ENCODE results near the gene FAM53A. TPM values are rescaled to one million over a fixed set of nuclear protein-coding genes. Genes with fewer than 3 reads are reported as not detected.
"Not testable (repeated sequence)": the region's sequence is repeated elsewhere in the genome, so short reads cannot be mapped to it uniquely, and the experiment has no call there.

Gene FAM53A
- polyA plus RNA-seq, 6 donors from 2014 or later: 1.5 to 2.9 (median 2.4) TPM

DNA sequence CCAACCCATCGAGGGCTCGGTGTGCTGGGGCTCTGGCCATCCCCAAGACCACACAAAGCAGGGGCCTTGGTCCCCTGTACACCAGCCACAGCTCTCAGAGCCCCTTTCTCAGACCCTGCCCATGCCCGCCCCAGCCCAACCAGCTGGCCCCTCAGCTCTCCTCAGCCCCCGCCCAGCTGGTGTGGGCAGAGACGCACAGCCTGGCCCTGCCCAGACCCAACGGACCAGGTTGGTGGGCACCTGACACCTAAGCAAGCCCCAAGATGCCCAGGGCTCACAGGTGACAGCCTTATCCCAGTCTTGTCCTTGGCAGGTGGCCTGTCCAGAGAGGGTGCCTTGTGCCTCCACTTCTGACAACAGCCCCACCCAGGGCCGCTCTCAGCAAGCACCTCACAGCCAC is 42.4 kb downstream of the FAM53A start:
- no peak for ATAC-seq (ENCODE audit: low read depth in 2 of 2)
- Mint-ChIP-seq H3K27me3 (no peaks in the 10 kb centered on the region), H3K9me3 (no peaks in the 10 kb centered on the region), H3K4me3 (no peak overlapping the region), H3K36me3 (no peaks in the 10 kb centered on the region), H3K27ac (no peak overlapping the region), H3K4me1 (no peaks in the 10 kb centered on the region)
- DNase-seq: no peak

DNA sequence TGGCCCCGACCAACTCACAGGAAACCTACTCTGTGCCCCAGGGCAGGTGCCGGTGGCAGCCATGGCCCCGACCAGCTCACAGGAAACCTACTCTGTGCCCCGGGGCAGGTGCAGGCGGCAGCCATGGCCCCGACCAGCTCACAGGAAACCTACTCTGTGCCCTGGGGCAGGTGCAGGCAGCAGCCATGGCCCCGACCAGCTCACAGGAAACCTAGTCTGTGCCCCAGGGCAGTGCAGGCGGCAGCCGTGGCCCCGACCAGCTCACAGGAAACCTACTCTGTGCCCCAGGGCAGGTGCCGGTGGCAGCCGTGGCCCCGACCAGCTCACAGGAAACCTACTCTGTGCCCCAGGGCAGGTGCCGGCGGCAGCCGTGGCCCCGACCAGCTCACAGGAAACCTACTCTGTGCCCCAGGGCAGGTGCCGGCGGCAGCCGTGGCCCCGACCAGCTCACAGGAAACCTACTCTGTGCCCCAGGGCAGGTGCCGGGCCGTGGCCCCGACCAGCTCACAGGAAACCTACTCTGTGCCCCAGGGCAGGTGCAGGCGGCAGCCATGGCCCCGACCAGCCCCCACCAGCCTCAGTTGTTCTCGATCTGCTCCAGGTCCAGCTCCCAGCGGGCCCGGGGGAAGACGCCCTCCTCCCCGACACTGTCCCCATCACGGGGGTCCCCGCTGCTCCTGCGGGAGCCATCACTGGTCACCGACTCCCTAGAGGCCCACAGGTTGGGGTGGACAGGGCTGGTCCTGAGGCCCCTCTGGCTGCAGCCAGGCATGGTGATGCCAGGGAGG is 43.2 kb downstream of the FAM53A start:
- H3K4me3 Mint-ChIP-seq; H3K4me1 Mint-ChIP-seq; H3K27me3 Mint-ChIP-seq; ATAC-seq (ENCODE audit: low read depth in 2 of 2); DNase-seq; H3K27ac Mint-ChIP-seq; H3K36me3 Mint-ChIP-seq; H3K9me3 Mint-ChIP-seq: not testable (repeated sequence)

DNA sequence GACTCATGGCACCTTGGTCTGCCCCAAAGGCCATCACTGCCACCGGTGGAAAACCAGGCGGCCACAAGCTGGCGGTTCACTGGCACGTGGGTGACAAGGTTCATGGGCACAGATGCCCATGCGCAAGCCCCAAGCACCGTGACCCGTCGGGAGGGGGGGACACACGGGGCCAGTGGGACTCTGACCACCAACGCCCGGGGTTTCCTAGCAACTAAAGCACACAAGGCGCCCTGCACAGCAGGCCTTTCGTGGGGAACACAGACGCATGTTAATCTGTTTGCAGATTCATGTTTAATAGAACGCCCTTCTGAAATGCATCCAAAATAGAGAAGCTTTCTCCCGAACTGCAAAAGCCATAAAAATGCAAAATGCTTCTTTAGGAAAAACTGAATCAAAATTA is 43.9 kb downstream of the FAM53A start:
- Mint-ChIP-seq H3K27me3 (peaks cover 0 to 4% (median 0%) of the 10 kb centered on the region in 3 donors), H3K9me3 (peaks cover 0 to 1% (median 0%) of the 10 kb centered on the region in 7 donors), H3K4me1 (no peaks in the 10 kb centered on the region), H3K36me3 (no peaks in the 10 kb centered on the region), H3K27ac (no peak overlapping the region), H3K4me3 (peak overlapping the region in 1 of 8 donors; percentile 29)
- no peak for ATAC-seq (ENCODE audit: low read depth in 2 of 2)
- no peak for DNase-seq

DNA sequence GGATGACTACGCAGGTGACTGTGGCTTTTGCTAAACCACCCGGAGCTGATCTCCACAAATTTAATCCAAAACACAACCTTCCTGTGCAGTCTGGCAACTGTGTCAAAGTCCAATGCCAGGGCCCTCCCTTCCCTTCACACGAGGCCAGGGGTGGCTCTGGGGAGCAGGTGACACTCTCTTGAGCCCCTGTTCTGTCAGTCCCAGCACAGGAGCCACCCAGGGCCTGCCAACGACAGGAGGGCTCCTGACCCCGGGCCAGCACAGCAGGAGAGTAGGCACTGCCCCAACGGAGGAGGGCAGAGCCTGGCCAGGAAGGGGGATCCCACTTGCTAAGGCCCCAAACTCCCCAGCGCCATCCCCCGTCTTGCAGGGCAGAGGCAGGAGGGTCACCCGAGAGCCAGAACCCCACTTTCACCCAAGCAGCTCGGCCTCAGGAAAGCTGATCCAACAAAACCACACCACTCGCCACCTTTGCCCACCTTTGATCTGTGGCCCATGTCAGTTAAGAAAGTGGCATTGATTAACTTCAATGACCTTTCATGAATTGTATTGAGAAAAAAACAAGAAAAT is 44.7 kb downstream of the FAM53A start:
- Mint-ChIP-seq H3K9me3 (peaks cover 0 to 2% (median 0%) of the 10 kb centered on the region in 7 donors), H3K27ac (no peak overlapping the region), H3K27me3 (peaks cover 0 to 4% (median 0%) of the 10 kb centered on the region in 3 donors), H3K36me3 (no peaks in the 10 kb centered on the region), H3K4me1 (no peaks in the 10 kb centered on the region), H3K4me3 (no peak overlapping the region)
- ATAC-seq (ENCODE audit: low read depth in 2 of 2) (no peak), DNase-seq (no peak)

DNA sequence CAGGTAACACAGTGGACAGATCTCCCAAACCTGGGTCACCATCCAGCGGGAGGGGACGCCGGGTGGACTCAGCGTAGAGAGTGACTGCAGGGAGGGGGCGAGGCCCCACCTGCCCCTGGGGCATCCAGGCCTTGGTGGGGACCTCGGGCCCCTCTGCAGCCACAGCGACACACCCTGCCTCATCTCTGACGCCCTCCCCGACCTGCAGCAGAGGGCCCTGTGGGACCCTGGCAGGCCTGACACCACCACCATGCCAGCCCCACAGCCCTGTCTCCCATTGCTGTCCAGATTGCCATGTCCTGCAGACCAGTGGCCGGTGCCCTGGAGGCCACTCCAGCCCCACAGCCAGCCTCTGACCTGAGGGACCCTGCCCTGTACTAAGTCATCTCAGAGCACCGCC is 45.2 kb downstream of the FAM53A start:
- H3K27me3 Mint-ChIP-seq: peaks cover 0 to 4% (median 0%) of the 10 kb centered on the region in 3 donors
- no peaks in the 10 kb centered on the region for H3K4me1 Mint-ChIP-seq
- H3K27ac Mint-ChIP-seq: no peak overlapping the region
- no peaks in the 10 kb centered on the region for H3K36me3 Mint-ChIP-seq
- H3K4me3 Mint-ChIP-seq: no peak overlapping the region
- DNase-seq: no peak
- no peak for ATAC-seq (ENCODE audit: low read depth in 2 of 2)
- H3K9me3 Mint-ChIP-seq: peaks cover 0 to 2% (median 0%) of the 10 kb centered on the region in 7 donors

DNA sequence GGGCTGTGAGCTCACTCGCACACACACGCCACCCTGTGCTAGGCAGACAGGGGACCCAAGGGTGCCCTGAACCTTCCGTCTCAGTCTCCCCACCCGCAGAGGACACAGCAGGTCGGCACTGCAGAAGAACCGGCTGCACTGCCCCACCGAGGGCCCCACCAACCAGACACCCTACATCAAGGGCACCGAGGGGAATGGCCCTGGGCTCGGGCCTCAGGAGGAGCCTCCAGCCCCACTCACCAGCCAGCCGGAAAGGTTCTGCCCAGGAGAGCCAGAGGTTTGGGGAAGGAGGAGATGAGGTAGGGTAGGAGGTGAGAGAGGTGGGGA is 45.9 kb downstream of the FAM53A start:
- Mint-ChIP-seq H3K36me3 (no peaks in the 10 kb centered on the region), H3K27ac (no peak overlapping the region), H3K27me3 (peaks cover 0 to 4% (median 0%) of the 10 kb centered on the region in 3 donors), H3K9me3 (peaks cover 0 to 2% (median 0%) of the 10 kb centered on the region in 7 donors), H3K4me3 (no peak overlapping the region), H3K4me1 (no peaks in the 10 kb centered on the region)
- no peak for DNase-seq
- no peak for ATAC-seq (ENCODE audit: low read depth in 2 of 2)

DNA sequence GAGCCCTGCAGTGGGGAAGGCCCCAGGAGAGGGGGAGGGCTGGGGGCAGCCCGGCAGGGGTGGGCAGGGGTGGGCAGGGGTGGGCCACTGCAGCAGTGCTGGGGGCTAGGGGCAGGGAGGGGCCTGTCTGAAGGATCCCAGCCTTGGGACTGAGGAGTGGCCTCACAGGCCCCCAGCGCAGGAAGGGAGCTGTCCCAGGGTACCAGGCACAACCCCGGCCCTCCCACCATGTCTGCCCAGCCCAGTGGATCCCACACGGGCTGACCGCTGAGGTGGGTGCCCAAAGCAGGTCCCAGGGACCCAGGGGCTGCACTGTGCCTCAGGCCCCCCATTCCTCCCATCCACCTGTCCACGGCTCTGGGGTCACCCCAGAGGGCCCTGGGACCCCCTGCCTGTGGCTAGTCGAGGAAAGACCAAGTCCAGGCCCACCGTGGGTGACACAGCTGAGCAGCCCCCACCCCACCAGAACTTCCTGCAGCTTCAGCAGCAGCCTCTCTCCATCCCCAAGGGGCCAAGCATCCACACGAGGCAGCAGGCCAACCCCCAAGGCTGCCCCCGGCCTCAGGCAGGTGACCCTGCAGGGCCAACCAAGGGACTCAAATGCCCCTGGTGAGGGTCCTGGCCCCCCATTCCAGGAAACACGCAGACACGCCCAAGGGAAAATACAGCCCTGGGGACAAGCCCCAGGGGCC is 46.4 kb downstream of the FAM53A start:
- H3K4me1 Mint-ChIP-seq: no peaks in the 10 kb centered on the region
- ATAC-seq (ENCODE audit: low read depth in 2 of 2): no peak
- H3K27ac Mint-ChIP-seq: no peak overlapping the region
- H3K27me3 Mint-ChIP-seq: peaks cover 0 to 4% (median 0%) of the 10 kb centered on the region in 3 donors
- peaks cover 0 to 2% (median 0%) of the 10 kb centered on the region in 7 donors for H3K9me3 Mint-ChIP-seq
- no peaks in the 10 kb centered on the region for H3K36me3 Mint-ChIP-seq
- no peak overlapping the region for H3K4me3 Mint-ChIP-seq
- no peak for DNase-seq

DNA sequence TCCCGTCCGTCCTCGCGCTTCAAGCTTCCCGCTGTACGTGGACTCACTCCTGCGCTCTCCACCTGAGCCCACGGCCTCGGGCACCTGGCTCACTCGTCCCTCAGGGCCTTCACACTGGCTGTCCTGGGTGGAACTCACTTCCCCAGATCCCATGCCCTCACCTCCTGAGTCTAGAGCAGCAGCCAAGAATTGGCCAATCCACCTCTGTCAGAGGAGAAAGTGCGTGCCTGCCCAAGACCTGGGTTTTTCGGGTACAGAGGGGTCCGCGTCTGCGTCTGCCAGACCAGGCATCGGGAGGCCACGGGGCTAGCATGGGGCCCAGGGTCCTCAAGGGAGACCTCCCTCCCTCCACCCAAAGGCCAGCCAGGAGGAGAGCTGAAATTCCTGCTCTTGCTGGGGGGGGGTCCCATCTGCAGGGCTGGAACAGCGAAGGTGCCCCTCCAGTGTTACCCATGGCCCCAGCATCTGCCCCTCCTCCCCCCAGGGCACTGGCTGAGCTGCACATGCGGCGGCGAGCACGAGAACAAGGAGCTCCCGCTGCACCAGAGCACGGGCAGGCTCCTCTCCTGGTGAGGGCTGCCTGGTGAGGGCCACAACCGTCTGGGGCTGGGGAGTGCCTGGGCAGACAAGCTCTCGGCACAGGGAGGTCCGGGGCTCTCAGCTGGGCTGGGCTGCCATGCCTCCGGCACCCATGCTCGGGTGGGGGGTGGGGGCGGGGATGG is 47.5 kb downstream of the FAM53A start:
- peaks cover 0 to 4% (median 0%) of the 10 kb centered on the region in 3 donors for H3K27me3 Mint-ChIP-seq
- peaks cover 0 to 2% (median 0%) of the 10 kb centered on the region in 7 donors for H3K9me3 Mint-ChIP-seq
- no peak for DNase-seq
- H3K36me3 Mint-ChIP-seq: no peaks in the 10 kb centered on the region
- H3K27ac Mint-ChIP-seq: no peak overlapping the region
- H3K4me3 Mint-ChIP-seq: no peak overlapping the region
- no peak for ATAC-seq (ENCODE audit: low read depth in 2 of 2)
- H3K4me1 Mint-ChIP-seq: no peaks in the 10 kb centered on the region

DNA sequence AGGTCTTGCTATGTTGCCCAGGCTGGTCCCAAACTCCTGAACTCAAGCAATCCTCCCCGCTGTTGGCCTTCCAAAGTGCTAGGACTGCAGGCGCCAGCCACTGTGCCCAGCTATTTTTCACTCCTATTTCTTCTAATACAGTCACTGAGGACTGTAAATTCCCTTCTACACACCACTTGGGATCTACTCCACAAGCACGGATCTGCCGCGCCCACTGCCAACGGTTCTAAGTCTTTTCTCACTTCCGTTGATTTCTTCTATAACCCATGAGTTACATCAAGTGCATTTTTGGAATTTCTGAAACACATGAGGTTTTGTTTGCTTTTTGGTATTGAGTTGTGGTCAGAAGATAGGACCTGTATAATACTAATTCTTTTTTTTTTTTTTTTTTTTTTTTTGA is 48.6 kb downstream of the FAM53A start:
- Mint-ChIP-seq H3K27me3 (peaks cover 0 to 4% (median 0%) of the 10 kb centered on the region in 3 donors), H3K4me1 (no peaks in the 10 kb centered on the region), H3K4me3 (no peak overlapping the region), H3K27ac (no peak overlapping the region), H3K9me3 (peaks cover 0 to 2% (median 0%) of the 10 kb centered on the region in 7 donors), H3K36me3 (no peaks in the 10 kb centered on the region)
- ATAC-seq (ENCODE audit: low read depth in 2 of 2) (no peak), DNase-seq (no peak)

DNA sequence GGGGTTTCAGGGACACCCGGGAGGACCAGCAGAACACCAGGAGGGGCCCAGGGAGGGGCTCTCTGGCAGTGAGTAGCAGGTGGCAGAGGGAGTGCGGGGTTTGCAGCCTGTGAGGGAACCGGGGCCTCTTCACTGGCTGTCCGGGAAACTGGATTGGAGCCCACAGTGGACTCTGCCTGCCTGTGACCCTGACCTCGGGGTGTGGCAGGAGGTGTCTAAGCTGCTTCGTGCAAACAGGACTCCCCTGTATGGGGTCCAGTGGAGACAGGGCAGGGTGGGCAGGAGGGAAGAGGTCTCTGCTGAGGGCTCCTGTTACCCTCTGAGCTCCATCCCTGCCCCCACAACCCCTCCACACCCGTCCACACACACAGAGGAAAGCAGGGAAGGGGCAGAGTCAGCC is 50.1 kb downstream of the FAM53A start:
- Mint-ChIP-seq H3K9me3 (peaks cover 0 to 2% (median 0%) of the 10 kb centered on the region in 7 donors), H3K36me3 (no peaks in the 10 kb centered on the region)

DNA sequence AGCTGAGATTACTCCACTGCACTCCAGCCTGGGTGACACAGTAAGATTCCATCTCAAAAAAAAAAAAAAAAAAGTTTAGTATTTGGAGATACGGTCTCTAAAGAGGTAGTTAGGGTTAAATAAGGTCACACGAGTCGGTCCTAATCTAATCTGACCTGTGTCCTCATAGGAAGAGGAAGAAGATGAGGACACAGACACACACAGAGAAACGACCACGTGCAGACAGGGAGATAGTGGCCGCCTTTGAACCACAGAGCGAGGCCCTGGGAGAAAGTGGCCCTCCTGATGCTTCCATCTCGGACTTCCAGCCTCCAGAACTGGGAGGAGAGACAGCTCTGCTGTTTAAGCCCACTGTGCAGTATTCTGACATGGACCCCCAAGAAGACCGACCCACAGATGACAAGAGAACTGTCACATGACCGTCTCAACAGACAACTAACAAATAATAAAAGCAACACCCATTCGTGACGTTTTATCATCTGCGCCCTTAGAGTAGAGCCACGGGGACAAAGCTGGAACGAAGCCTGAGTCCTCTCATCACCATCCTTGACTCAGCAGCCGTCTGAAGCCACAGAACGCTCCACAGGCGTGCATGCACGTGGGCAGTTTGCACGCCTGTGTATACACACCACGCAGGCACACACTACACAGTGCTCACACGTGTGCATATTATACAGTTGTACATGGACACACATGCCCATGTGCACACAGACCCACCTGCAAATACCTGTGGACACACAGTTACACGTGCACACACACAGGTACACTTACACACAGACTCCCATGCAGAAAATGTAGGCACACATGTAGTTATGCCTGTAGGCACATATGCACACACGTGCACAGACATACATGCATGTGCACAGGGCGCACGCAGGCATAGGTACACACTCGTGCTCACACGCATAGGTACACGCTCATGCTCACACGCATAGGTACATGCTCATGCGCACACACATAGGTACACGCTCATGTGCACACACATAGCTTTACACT is 51.7 kb downstream of the FAM53A start:
- peaks cover 0 to 2% (median 0%) of the 10 kb centered on the region in 7 donors for H3K9me3 Mint-ChIP-seq
- no peaks in the 10 kb centered on the region for H3K4me1 Mint-ChIP-seq

More for the DNA sequence above, 50.1 kb downstream of the FAM53A start:
- DNase-seq: no peak
- ATAC-seq (ENCODE audit: low read depth in 2 of 2): no peak
- Mint-ChIP-seq H3K27ac (no peak overlapping the region), H3K4me1 (no peaks in the 10 kb centered on the region), H3K27me3 (peaks cover 0 to 4% (median 0%) of the 10 kb centered on the region in 3 donors), H3K4me3 (no peak overlapping the region)

DNA sequence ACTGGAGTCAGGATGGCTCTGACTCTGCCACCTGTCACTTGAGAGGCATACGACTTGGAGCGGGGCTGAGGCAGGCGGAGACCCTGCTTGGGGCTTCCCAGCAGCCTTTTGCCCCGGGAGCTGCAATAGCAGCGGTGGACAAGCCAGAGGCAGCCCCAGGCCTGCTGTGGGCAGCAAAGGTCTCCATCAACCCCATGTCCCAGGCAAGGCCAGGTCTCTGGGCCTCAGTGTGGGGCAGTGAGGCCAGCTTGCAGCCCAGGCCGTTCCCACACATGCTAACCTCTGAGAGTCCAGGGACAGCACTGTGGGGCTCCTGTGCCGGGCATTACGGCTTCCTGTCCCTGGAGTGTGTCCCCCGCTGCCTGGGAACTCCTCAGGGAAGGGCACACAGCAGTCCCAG is 53.0 kb downstream of the FAM53A start:
- H3K4me3 Mint-ChIP-seq: no peak overlapping the region
- peaks cover 0 to 2% (median 0%) of the 10 kb centered on the region in 7 donors for H3K9me3 Mint-ChIP-seq
- peaks cover 0 to 4% (median 0%) of the 10 kb centered on the region in 3 donors for H3K27me3 Mint-ChIP-seq
- DNase-seq (no peak), ATAC-seq (ENCODE audit: low read depth in 2 of 2) (no peak)
- no peaks in the 10 kb centered on the region for H3K36me3 Mint-ChIP-seq
- no peaks in the 10 kb centered on the region for H3K4me1 Mint-ChIP-seq
- H3K27ac Mint-ChIP-seq: no peak overlapping the region

More for the DNA sequence above, 51.7 kb downstream of the FAM53A start:
- ATAC-seq (ENCODE audit: low read depth in 2 of 2) (no peak), DNase-seq (no peak)
- Mint-ChIP-seq H3K36me3 (no peaks in the 10 kb centered on the region), H3K27ac (no peak overlapping the region), H3K27me3 (peaks cover 0 to 4% (median 0%) of the 10 kb centered on the region in 3 donors), H3K4me3 (no peak overlapping the region)

Measured in naive B cell (primary cell).